Karpas-422 (cell line): ENCODE measurements around the gene HMCES. TPM values are rescaled to one million over a fixed set of nuclear protein-coding genes. Genes with fewer than 3 reads are reported as not detected.

Experiments used
- DNase-seq: peaks from one replicate; pipeline ENCODE4 v3.0.0-alpha.2; 2015
- H2AFZ ChIP-seq: fragments of 200-600 bp; sonication (generic); 2 replicates; pipeline ENCODE4 v1.6.1; 2014; ENCODE audit warnings: antibody characterized with exemption, low read length, mixed read lengths
- H3K27ac ChIP-seq: fragments of 200-600 bp; sonication (generic); 2 replicates; pipeline ENCODE4 v1.5.1; 2014; ENCODE audit warnings: mild to moderate bottlenecking, low read length, moderate library complexity
- H3K27me3 ChIP-seq: fragments of 200-600 bp; sonication (generic); 2 replicates; pipeline ENCODE4 v1.6.1; 2014; ENCODE audit warnings: low read length, mixed read lengths
- H3K36me3 ChIP-seq: fragments of 200-600 bp; sonication (generic); 2 replicates; pipeline ENCODE4 v1.6.1; 2014; ENCODE audit warnings: low read length, mixed read lengths; ENCODE audit not compliant: insufficient read depth
- H3K4me1 ChIP-seq: fragments of 200-600 bp; sonication (generic); 2 replicates; pipeline ENCODE4 v1.6.1; 2014; ENCODE audit warnings: mild to moderate bottlenecking, low read length, mixed read lengths
- H3K4me2 ChIP-seq: fragments of 200-600 bp; sonication (generic); 2 replicates; pipeline ENCODE4 v1.6.1; 2014; ENCODE audit warnings: low read length, low read depth, mild to moderate bottlenecking; ENCODE audit not compliant: poor library complexity, severe bottlenecking
- H3K4me3 ChIP-seq: fragments of 200-600 bp; sonication (generic); 2 replicates; pipeline ENCODE4 v1.5.1; 2014; ENCODE audit warnings: mild to moderate bottlenecking, antibody characterized with exemption, low read length, mixed read lengths
- H3K79me2 ChIP-seq: fragments of 200-600 bp; sonication (generic); 2 replicates; pipeline ENCODE4 v1.6.1; 2014; ENCODE audit warnings: mild to moderate bottlenecking, low read length, mixed read lengths
- H3K9ac ChIP-seq: fragments of 200-600 bp; sonication (generic); 2 replicates; pipeline ENCODE4 v1.6.0; 2014; ENCODE audit warnings: low read length
- H3K9me2 ChIP-seq: fragments of 200-600 bp; sonication (generic), shearing (Covaris generic); replicated peaks from 2 replicates; pipeline ENCODE4 v1.6.0; 2014; ENCODE audit warnings: mild to moderate bottlenecking, low read length, moderate library complexity; ENCODE audit not compliant: insufficient read depth
- H3K9me3 ChIP-seq: fragments of 300-700, 200-600 bp; sonication (generic); 2 replicates; pipeline ENCODE4 v1.6.1; 2014; ENCODE audit warnings: low read length, mixed read lengths
- H4K20me1 ChIP-seq: fragments of 200-600 bp; sonication (generic); 2 replicates; pipeline ENCODE4 v1.6.1; 2014; ENCODE audit warnings: mild to moderate bottlenecking, antibody characterized with exemption, low read length, low read depth; ENCODE audit not compliant: insufficient read depth
- total RNA-seq: library from RNA; depleted of rRNA; stranded (reverse); fragments of >200 nt; shearing (Covaris generic); gene quantifications from 2 replicates; pipeline ENCODE4 v1.2.3, GENCODE V29; 2014; ENCODE audit warnings: low replicate concordance

Gene HMCES
- total RNA-seq, 1 experiment from 2014 or later: 169 TPM

GRCh38 chr3:129278966-129279906 lies 566 bp downstream of the HMCES start:
- no peak overlapping the region for H2AFZ ChIP-seq
- peaks cover 36% of the 10 kb centered on the region for H3K79me2 ChIP-seq

GRCh38 chr3:129280183-129280582 lies 1.5 kb downstream of the HMCES start:
- Histone ChIP-seq H3K9me3 (no peaks in the 10 kb centered on the region), H3K9ac (peak overlapping the region; percentile 99), H3K36me3 (peaks cover 33% of the 10 kb centered on the region), H3K4me3 (peak overlapping the region; percentile 98), H3K4me2 (peak overlapping the region; percentile 68), H4K20me1 (peaks cover 11% of the 10 kb centered on the region; the same call in 1 of the 2 replicates), H3K4me1 (peaks cover 86% of the 10 kb centered on the region), H3K27ac (peak overlapping the region; percentile 100), H3K79me2 (peaks cover 46% of the 10 kb centered on the region), H3K27me3 (no peaks in the 10 kb centered on the region), H3K9me2 (no peaks in the 10 kb centered on the region), H2AFZ (no peak overlapping the region)
- DNase-seq: no peak

More at GRCh38 chr3:129278966-129279906, 566 bp downstream of the HMCES start:
- no peaks in the 10 kb centered on the region for H3K9me3 ChIP-seq
- H3K4me3 ChIP-seq: peak overlapping the region; percentile 98
- H3K27me3 ChIP-seq: no peaks in the 10 kb centered on the region
- peak overlapping the region; percentile 68 for H3K4me2 ChIP-seq
- H3K36me3 ChIP-seq: peaks cover 30% of the 10 kb centered on the region
- H3K27ac ChIP-seq: peak overlapping the region; percentile 100
- peak overlapping the region; percentile 99 for H3K9ac ChIP-seq
- peaks cover 2% of the 10 kb centered on the region; the same call in 1 of the 2 replicates for H4K20me1 ChIP-seq
- DNase-seq: peak; percentile 86
- peaks cover 82% of the 10 kb centered on the region for H3K4me1 ChIP-seq
- no peaks in the 10 kb centered on the region for H3K9me2 ChIP-seq

GRCh38 chr3:129281726-129282125 lies 3.1 kb downstream of the HMCES start:
- DNase-seq: peak; percentile 87
- H3K27ac ChIP-seq: peak overlapping the region; percentile 100

GRCh38 chr3:129282727-129283327 lies 4.2 kb downstream of the HMCES start:
- Histone ChIP-seq H3K79me2 (peaks cover 68% of the 10 kb centered on the region), H3K27ac (peak overlapping the region; percentile 100), H3K4me1 (peaks cover 78% of the 10 kb centered on the region), H3K9ac (peak overlapping the region; percentile 62), H3K27me3 (no peaks in the 10 kb centered on the region), H3K36me3 (peaks cover 46% of the 10 kb centered on the region), H3K4me2 (peak overlapping the region; percentile 68), H3K9me3 (no peaks in the 10 kb centered on the region), H3K9me2 (no peaks in the 10 kb centered on the region), H2AFZ (no peak overlapping the region), H4K20me1 (peaks cover 21% of the 10 kb centered on the region; the same call in 1 of the 2 replicates), H3K4me3 (peak overlapping the region; percentile 53)
- DNase-seq: peak; percentile 94

More at GRCh38 chr3:129281726-129282125, 3.1 kb downstream of the HMCES start:
- Histone ChIP-seq H3K4me3 (peak overlapping the region; percentile 98), H3K36me3 (peaks cover 38% of the 10 kb centered on the region), H3K9ac (peak overlapping the region; percentile 70), H3K9me3 (no peaks in the 10 kb centered on the region), H3K79me2 (peaks cover 61% of the 10 kb centered on the region), H3K9me2 (no peaks in the 10 kb centered on the region), H4K20me1 (peaks cover 12% of the 10 kb centered on the region; the same call in 1 of the 2 replicates), H3K27me3 (no peaks in the 10 kb centered on the region), H3K4me2 (peak overlapping the region; percentile 68), H2AFZ (no peak overlapping the region), H3K4me1 (peaks cover 86% of the 10 kb centered on the region)

- Histone ChIP-seq H3K9me2 (no peaks in the 10 kb centered on the region), H2AFZ (no peak overlapping the region), H3K27ac (peak overlapping the region; percentile 100), H3K4me1 (peaks cover 58% of the 10 kb centered on the region), H3K9me3 (no peaks in the 10 kb centered on the region), H4K20me1 (peaks cover 33% of the 10 kb centered on the region; the same call in 1 of the 2 replicates), H3K4me3 (no peak overlapping the region), H3K36me3 (peaks cover 59% of the 10 kb centered on the region), H3K79me2 (peaks cover 66% of the 10 kb centered on the region), H3K27me3 (no peaks in the 10 kb centered on the region), H3K9ac (peak overlapping the region; percentile 10; the same call in 1 of the 2 replicates), H3K4me2 (peak overlapping the region; percentile 11)
- no peak for DNase-seq
Observed at GRCh38 chr3:129286081-129286480, 7.4 kb downstream of the HMCES start.

GRCh38 chr3:129288446-129288845 lies 9.8 kb downstream of the HMCES start:
- peaks cover 36% of the 10 kb centered on the region for H3K4me1 ChIP-seq
- H3K27me3 ChIP-seq: no peaks in the 10 kb centered on the region
- H3K4me3 ChIP-seq: no peak overlapping the region
- peaks cover 39% of the 10 kb centered on the region; the same call in 1 of the 2 replicates for H4K20me1 ChIP-seq
- no peak overlapping the region for H3K9ac ChIP-seq
- H3K9me2 ChIP-seq: no peaks in the 10 kb centered on the region
- no peak overlapping the region for H3K27ac ChIP-seq
- no peaks in the 10 kb centered on the region for H3K9me3 ChIP-seq
- no peak overlapping the region for H3K4me2 ChIP-seq
- peaks cover 71% of the 10 kb centered on the region for H3K36me3 ChIP-seq
- peaks cover 78% of the 10 kb centered on the region for H3K79me2 ChIP-seq
- H2AFZ ChIP-seq: no peak overlapping the region
- DNase-seq: no peak

GRCh38 chr3:129289201-129289921 lies 10.7 kb downstream of the HMCES start:
- no peak overlapping the region for H3K4me2 ChIP-seq
- H3K9ac ChIP-seq: no peak overlapping the region
- H4K20me1 ChIP-seq: peaks cover 36% of the 10 kb centered on the region; the same call in 1 of the 2 replicates
- no peaks in the 10 kb centered on the region for H3K27me3 ChIP-seq
- no peaks in the 10 kb centered on the region for H3K9me2 ChIP-seq
- peaks cover 75% of the 10 kb centered on the region for H3K79me2 ChIP-seq
- no peak overlapping the region for H2AFZ ChIP-seq
- no peaks in the 10 kb centered on the region for H3K9me3 ChIP-seq
- no peak for DNase-seq
- H3K27ac ChIP-seq: no peak overlapping the region
- peaks cover 67% of the 10 kb centered on the region for H3K36me3 ChIP-seq
- H3K4me1 ChIP-seq: peaks cover 27% of the 10 kb centered on the region
- H3K4me3 ChIP-seq: no peak overlapping the region
